VCaP (cell line): ENCODE measurements around the gene VTI1B.

Source experiments
- H3K27ac ChIP-seq: fragments of 450-650 bp; 2 replicates; pipeline ENCODE4 v1.5.1; 2017
- CTCF ChIP-seq: fragments of 450-650 bp; conservative IDR thresholded peaks from 2 replicates; pipeline ENCODE4 v1.5.1; 2017; ENCODE audit warnings: mild to moderate bottlenecking, moderate library complexity

VTI1B gene

GRCh38 chr14:67623114-67623513, 51.3 kb downstream of the VTI1B start:
- no peak for TF ChIP-seq CTCF
- peak overlapping the region; percentile 34; the same call in 1 of the 2 replicates for H3K27ac ChIP-seq

GRCh38 chr14:67622675-67623074, 51.8 kb downstream of the VTI1B start:
- TF ChIP-seq CTCF = no peak
- peak overlapping the region; percentile 34; the same call in 1 of the 2 replicates for H3K27ac ChIP-seq

GRCh38 chr14:67620217-67620785, 54.1 kb downstream of the VTI1B start:
- TF ChIP-seq CTCF = no peak
- peak overlapping the region; percentile 77 for H3K27ac ChIP-seq

GRCh38 chr14:67619446-67620216, 54.8 kb downstream of the VTI1B start, which contains the start of gene ARG2:
Gene ARG2 (plus strand): TSS chr14:67619920. CDS start chr14:67619978, 58 bp downstream.
- H3K27ac ChIP-seq = peak within 1 kb of the TSS; percentile 77
- TF ChIP-seq CTCF = 0 out of 2 replicates have a peak, but pooled peaks have one; percentile 15

GRCh38 chr14:67618617-67619063, 55.8 kb downstream of the VTI1B start:
- peak; percentile 76 for TF ChIP-seq CTCF
- peak overlapping the region; percentile 77 for H3K27ac ChIP-seq

- TF ChIP-seq CTCF = no peak
Measured at GRCh38 chr14:67610491-67610890, 63.9 kb downstream of the VTI1B start.

GRCh38 chr14:67609642-67610310, 64.7 kb downstream of the VTI1B start:
- no peak overlapping the region for H3K27ac ChIP-seq
- TF ChIP-seq CTCF = no peak

More at GRCh38 chr14:67610491-67610890, 63.9 kb downstream of the VTI1B start:
- H3K27ac ChIP-seq = no peak overlapping the region
